Upper lobe of right lung (tissue), 1 donor: ENCODE data around the gene PPP6R3. TPM values are rescaled to one million over a fixed set of nuclear protein-coding genes. Genes with fewer than 3 reads are reported as not detected.

ENCODE experiments used
- ATAC-seq: fragments of 200-7000 bp; cut with Tn5 transposase; one replicate; pipeline ENCODE4 v1.9.1; 2020; ENCODE audit warnings: mild to moderate bottlenecking, moderate library complexity
- DNase-seq: peaks from one replicate; pipeline ENCODE4 v3.0.0-alpha.2; 2020
- H3K27ac ChIP-seq: fragments of 200-600 bp; one replicate; pipeline ENCODE4 v1.8.0; 2022
- H3K27me3 ChIP-seq: fragments of 200-600 bp; one replicate; pipeline ENCODE4 v1.8.0; 2022; ENCODE audit warnings: mild to moderate bottlenecking
- H3K36me3 ChIP-seq: fragments of 200-600 bp; one replicate; pipeline ENCODE4 v1.8.0; 2022
- H3K4me1 ChIP-seq: fragments of 200-600 bp; one replicate; pipeline ENCODE4 v1.8.0; 2022
- H3K4me3 ChIP-seq: fragments of 200-600 bp; one replicate; pipeline ENCODE4 v1.8.0; 2022; ENCODE audit warnings: mild to moderate bottlenecking
- H3K9me3 ChIP-seq: fragments of 200-600 bp; one replicate; pipeline ENCODE4 v1.8.0; 2022
- intact Hi-C: fragments of 100-400 bp; cut with DNase I; formaldehyde crosslinking; loops from one replicate; pipeline ENCODE4 v1.11.0; 2022
- total RNA-seq: library from RNA; stranded (reverse); fragmentation: NEBNext Ultra II Directional; extraction: Animal tissue kit (Norgen Biotek cat#: 25700); gene quantifications from one replicate; pipeline ENCODE4 v1.2.1, GENCODE V29; 2021
- TF ChIP-seq, protein P1 (sequence below): fragments of 200-600 bp; IDR thresholded peaks from one replicate; pipeline ENCODE4 v1.8.0; 2022; ENCODE audit warnings: antibody characterized with exemption
- donor health status: DM: no; HTN: yes; CAD: no; lungs with severe emphysema.

PPP6R3 gene
- total RNA-seq, 1 donor from 2014 or later, result 93.2 TPM

DNA sequence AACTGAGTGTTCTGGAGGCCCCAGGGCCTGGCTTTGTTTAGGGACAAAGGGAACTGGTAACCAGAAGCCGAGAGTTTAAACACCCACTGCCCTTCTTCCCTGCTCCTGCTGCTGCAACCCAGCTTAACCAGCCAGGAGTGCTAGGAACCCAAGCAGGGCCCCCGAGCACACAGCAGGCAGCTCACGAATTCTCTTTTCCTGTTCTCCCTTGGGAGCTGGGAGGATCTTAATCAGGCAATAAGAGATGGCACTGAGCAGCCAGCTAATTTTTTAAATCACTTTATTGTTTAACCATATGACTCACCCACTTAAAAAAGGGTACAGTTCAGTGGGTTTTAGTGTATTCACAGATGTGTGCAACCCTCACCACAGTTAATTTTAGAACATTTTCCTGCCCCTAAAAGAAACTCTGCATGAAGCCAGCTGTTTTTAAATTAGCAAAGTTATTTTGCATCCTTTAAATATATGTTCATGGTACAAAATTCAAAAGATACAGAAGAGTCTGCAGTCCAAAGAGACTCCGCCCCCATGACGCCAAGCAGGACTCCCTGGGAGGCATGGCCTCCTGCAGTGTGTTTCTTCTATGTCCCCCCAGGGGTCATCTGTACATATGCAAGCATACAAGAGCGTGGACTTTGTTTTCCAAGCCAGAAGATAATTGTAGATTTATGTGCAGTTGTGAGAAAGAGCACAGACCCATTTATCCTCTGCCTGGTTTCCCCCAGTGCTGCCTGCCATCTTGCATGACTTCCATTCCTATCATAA, 18.9 kb upstream of the PPP6R3 start:
- Histone ChIP-seq H3K4me3 (no peak overlapping the region), H3K36me3 (peaks cover 43% of the 10 kb centered on the region), H3K27ac (no peak overlapping the region), H3K9me3 (no peaks in the 10 kb centered on the region), H3K27me3 (no peaks in the 10 kb centered on the region), H3K4me1 (peaks cover 3% of the 10 kb centered on the region)
- ATAC-seq, result no peak
- TF ChIP-seq, protein P1, sequence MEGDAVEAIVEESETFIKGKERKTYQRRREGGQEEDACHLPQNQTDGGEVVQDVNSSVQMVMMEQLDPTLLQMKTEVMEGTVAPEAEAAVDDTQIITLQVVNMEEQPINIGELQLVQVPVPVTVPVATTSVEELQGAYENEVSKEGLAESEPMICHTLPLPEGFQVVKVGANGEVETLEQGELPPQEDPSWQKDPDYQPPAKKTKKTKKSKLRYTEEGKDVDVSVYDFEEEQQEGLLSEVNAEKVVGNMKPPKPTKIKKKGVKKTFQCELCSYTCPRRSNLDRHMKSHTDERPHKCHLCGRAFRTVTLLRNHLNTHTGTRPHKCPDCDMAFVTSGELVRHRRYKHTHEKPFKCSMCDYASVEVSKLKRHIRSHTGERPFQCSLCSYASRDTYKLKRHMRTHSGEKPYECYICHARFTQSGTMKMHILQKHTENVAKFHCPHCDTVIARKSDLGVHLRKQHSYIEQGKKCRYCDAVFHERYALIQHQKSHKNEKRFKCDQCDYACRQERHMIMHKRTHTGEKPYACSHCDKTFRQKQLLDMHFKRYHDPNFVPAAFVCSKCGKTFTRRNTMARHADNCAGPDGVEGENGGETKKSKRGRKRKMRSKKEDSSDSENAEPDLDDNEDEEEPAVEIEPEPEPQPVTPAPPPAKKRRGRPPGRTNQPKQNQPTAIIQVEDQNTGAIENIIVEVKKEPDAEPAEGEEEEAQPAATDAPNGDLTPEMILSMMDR, result no peak
- no peak for DNase-seq
- intact Hi-C loops, result no loop called here

DNA sequence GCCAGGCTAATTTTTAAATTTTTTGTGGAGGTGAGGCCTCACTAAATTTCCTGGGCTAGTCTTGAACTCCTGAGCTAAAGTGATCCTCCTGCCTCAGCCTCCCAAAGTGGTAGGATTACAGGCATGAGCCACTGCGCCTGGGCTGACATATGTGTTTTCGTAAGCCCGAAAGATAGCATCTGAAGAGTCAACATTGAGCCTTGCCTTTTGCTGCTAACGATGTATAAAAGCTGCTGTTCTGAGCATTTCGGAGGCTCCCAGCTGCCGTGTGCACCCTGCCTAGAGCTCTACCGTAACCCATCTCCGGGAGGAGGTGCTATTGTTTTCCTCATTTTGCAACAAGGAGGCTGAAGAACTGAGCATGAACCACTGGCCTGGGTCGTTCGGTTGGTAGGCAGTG, 18.1 kb upstream of the PPP6R3 start:
- ATAC-seq, result no peak
- Histone ChIP-seq H3K4me3 (no peak overlapping the region), H3K27ac (no peak overlapping the region), H3K36me3 (peaks cover 42% of the 10 kb centered on the region), H3K27me3 (no peaks in the 10 kb centered on the region), H3K9me3 (no peaks in the 10 kb centered on the region), H3K4me1 (no peaks in the 10 kb centered on the region)
- intact Hi-C loops, result no loop called here
- DNase-seq, result no peak
- TF ChIP-seq, protein P1, result no peak

DNA sequence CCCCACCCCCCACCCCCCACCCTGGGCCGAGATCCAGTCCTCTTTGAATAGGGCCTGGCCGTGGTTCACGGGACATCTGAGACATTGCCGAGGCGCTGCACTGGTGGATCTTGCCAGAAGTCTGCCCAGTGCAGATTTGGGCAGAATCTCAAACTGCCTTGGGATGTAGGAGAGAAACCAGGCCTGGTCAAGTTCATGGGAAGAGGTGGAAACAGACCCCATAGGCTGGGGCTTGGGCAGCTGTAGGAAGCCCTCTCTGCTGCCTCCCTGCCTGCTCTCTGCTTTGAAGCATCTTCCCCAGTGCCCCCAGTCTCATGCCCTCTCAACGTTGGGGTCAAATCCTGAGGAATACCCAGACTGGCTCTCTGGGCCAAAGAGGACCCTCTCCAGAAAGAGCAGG, 16.0 kb upstream of the PPP6R3 start:
- Histone ChIP-seq H3K4me3 (no peak overlapping the region), H3K27ac (no peak overlapping the region), H3K9me3 (no peaks in the 10 kb centered on the region), H3K4me1 (no peaks in the 10 kb centered on the region), H3K27me3 (no peaks in the 10 kb centered on the region), H3K36me3 (peaks cover 38% of the 10 kb centered on the region)
- TF ChIP-seq, protein P1, result no peak
- DNase-seq (no peak), ATAC-seq (no peak)
- intact Hi-C loops, result no loop called here

DNA sequence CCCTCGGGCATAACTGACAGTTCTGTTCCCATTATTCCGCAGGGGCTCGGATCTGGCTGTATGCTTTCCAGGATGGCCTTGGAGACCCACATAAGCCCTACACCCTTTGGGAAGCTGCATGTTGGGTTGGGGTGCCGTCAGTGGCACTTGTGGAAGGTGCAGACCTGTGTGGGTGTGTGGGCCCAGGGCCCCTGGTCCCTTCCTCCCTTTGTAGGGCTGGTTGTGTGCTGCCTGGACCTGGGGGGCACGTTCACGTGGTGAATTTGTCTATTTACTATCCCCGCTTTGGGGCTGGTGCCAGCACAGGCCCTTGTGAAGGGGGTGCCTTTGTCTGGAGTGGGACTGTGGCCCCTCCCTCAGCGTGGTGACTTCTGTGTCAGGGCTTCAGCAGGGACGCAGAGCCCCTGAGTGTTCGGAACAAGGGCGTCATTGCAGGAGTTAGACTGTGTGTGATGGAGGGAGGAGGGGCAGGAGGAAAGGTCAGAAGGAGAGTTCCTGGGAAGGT, 15.0 kb upstream of the PPP6R3 start:
- H3K9me3 ChIP-seq, result no peaks in the 10 kb centered on the region
- no peak overlapping the region for H3K4me3 ChIP-seq
- H3K27ac ChIP-seq, result no peak overlapping the region
- H3K27me3 ChIP-seq, result no peaks in the 10 kb centered on the region
- ATAC-seq (no peak), DNase-seq (no peak)
- peaks cover 28% of the 10 kb centered on the region for H3K36me3 ChIP-seq
- no peaks in the 10 kb centered on the region for H3K4me1 ChIP-seq
- intact Hi-C loops, result loop anchor here (5.0 kb wide), 1 partner anchor 188 kb away; no protein-coding TSS in a partner anchor
- TF ChIP-seq, protein P1, result no peak

DNA sequence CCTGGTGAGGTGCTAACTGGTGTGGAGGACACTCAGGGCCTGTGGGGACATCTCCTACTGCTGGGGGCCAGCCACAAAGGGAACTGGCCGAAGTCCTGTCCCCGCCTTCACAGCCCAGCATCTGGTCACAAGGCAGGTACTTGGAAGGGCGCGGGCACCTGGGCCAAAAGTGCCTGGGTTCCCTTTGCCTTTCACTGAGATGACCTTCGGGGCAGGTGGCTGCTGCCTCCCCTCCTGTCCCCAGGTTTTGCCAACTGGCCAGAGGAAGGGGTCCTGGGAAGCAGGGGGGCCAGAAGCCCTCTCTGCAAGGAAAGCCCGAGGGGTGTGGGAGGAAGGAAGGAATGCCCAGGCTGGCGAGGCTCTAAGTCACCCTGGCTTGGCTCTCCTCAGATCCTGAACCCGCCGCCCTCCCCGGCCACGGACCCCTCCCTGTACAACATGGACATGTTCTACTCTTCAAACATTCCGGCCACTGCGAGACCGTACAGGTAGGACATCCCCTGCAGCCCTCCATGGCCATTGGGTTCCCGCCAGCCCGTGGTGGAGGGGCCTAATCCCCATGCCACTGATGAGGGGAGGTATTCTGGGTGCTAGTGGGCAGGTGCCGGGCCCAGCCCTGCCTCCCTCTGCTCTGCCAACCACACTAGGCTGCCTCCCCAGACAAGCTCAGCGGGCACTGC, 14.4 kb upstream of the PPP6R3 start:
- Histone ChIP-seq H3K9me3 (no peaks in the 10 kb centered on the region), H3K4me3 (no peak overlapping the region), H3K36me3 (peaks cover 28% of the 10 kb centered on the region), H3K27ac (no peak overlapping the region), H3K27me3 (no peaks in the 10 kb centered on the region), H3K4me1 (no peaks in the 10 kb centered on the region)
- DNase-seq (no peak), ATAC-seq (no peak)
- TF ChIP-seq, protein P1, result no peak
- intact Hi-C loops, result loop anchor here (5.0 kb wide), 1 partner anchor 189 kb away; no protein-coding TSS in a partner anchor
